ENCODE results near the gene IL12RB2. TPM values are rescaled to one million over a fixed set of nuclear protein-coding genes. Genes with fewer than 3 reads are reported as not detected.

Gene IL12RB2
- total RNA-seq, 1 donor from 2014 or later = not detected

DNA sequence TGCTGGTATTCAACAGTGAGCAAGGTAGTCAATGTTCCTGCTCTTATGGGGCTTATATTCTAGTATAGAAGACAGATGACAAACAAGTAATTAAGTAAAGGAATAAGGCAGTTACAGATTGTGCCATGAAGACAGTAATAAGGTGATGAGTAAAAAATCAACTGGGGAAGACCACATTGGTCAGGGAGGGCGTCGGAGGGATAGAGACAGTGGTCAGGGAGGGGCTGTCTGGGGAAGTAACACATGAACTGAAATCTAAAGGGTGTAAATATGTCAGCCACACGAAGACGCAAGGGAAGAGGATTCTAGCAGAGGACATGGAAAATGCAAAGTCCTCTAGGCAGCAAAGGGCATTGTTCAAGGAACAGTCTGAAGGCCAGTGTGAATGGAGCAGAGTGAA, 10.1 kb downstream of the IL12RB2 start:
- Mint-ChIP-seq H3K9me3 (ENCODE audit: low read depth) (no peaks in the 10 kb centered on the region), H3K4me3 (ENCODE audit: low read depth) (no peak overlapping the region), H3K36me3 (ENCODE audit: insufficient read depth) (no peaks in the 10 kb centered on the region), H3K4me1 (ENCODE audit: low read depth) (peaks cover 12% of the 10 kb centered on the region), H3K27me3 (peaks cover 7% of the 10 kb centered on the region), H3K27ac (no peak overlapping the region)
- TF ChIP-seq CTCF (IDR thresholded peaks at IDR 0.05; ENCODE audit: unreplicated experiment) = no peak
- DNase-seq (ENCODE audit: low spot score, unreplicated experiment) = no peak

- no peak overlapping the region for H3K4me3 Mint-ChIP-seq (ENCODE audit: low read depth)
- peaks cover 11% of the 10 kb centered on the region for H3K4me1 Mint-ChIP-seq (ENCODE audit: low read depth)
- DNase-seq (ENCODE audit: low spot score, unreplicated experiment) = no peak
- no peaks in the 10 kb centered on the region for H3K36me3 Mint-ChIP-seq (ENCODE audit: insufficient read depth)
- H3K9me3 Mint-ChIP-seq (ENCODE audit: low read depth) = no peaks in the 10 kb centered on the region
- TF ChIP-seq CTCF (IDR thresholded peaks at IDR 0.05; ENCODE audit: unreplicated experiment) = no peak
- H3K27me3 Mint-ChIP-seq = no peaks in the 10 kb centered on the region
- no peak overlapping the region for H3K27ac Mint-ChIP-seq
Measured at GRCh38 chr1:67322442-67322841, 14.8 kb downstream of the IL12RB2 start.

DNA sequence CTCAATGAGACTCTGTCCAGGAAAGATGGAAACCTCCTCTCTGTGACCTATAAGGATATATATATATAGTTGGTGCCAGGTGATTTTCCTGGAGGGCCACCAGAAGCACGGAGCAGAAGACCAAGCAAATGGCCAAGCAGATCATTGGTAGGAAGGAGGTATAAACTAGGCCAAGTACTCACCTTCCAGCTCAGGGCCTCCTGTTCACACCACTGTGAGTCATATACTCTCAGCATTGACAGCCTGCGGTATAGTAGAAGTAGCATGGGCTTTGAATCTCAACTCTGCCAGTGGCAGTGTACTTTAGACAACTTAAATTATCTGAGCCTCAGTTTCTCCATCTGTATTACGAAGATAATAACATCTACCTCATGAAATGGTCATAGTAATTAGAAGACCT, 15.4 kb downstream of the IL12RB2 start:
- no peak for DNase-seq (ENCODE audit: low spot score, unreplicated experiment)
- Mint-ChIP-seq H3K27me3 (no peaks in the 10 kb centered on the region), H3K27ac (no peak overlapping the region), H3K4me3 (ENCODE audit: low read depth) (no peak overlapping the region), H3K36me3 (ENCODE audit: insufficient read depth) (no peaks in the 10 kb centered on the region), H3K4me1 (ENCODE audit: low read depth) (peaks cover 11% of the 10 kb centered on the region), H3K9me3 (ENCODE audit: low read depth) (no peaks in the 10 kb centered on the region)
- no peak for TF ChIP-seq CTCF (IDR thresholded peaks at IDR 0.05; ENCODE audit: unreplicated experiment)

DNA sequence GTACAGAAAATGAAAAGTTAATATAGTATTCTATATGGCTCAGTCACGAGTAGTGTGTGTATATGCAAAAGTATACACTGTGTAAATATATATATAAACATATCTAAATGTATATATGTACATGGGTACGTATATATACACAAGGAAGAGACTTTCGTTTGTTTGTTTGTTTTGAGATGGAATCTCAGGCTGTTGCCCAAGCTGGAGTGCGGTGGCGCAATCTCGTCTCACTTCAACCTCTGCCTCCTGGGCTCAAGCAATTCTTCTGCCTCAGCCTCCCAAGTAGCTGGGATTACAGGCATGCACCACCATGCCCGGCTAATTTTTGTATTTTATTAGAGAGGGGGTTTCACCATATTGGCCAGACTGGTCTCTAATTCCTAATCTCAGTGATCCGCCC, 16.4 kb downstream of the IL12RB2 start:
- Mint-ChIP-seq H3K9me3 (ENCODE audit: low read depth) (no peaks in the 10 kb centered on the region), H3K4me3 (ENCODE audit: low read depth) (no peak overlapping the region), H3K36me3 (ENCODE audit: insufficient read depth) (no peaks in the 10 kb centered on the region), H3K27me3 (peaks cover 2% of the 10 kb centered on the region), H3K4me1 (ENCODE audit: low read depth) (peaks cover 11% of the 10 kb centered on the region), H3K27ac (no peak overlapping the region)
- TF ChIP-seq CTCF (IDR thresholded peaks at IDR 0.05; ENCODE audit: unreplicated experiment) = no peak
- DNase-seq (ENCODE audit: low spot score, unreplicated experiment) = no peak

DNA sequence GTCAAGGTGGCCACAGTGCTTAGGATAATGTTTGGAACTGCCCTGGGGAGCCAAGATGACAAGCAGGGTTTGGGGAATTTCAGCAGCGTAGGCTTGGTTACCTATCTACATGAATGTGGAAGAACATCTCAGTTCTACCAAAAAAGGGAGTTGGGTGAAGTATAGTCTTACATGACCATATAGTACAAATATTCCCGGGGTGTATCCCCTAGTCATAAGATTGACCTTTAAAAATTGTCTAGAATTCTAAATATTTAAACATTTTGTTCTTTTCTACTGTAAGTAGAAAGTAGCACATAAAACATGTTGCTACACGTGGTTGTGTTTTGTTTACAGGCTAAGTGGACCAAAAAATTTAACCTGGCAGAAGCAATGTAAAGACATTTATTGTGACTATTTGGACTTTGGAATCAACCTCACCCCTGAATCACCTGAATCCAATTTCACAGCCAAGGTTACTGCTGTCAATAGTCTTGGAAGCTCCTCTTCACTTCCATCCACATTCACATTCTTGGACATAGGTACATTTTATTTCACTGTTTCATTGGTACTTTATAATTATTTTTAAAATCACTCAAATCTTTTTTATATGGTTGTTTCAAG, 20.3 kb downstream of the IL12RB2 start:
- Mint-ChIP-seq H3K9me3 (ENCODE audit: low read depth) (no peaks in the 10 kb centered on the region), H3K4me1 (ENCODE audit: low read depth) (no peaks in the 10 kb centered on the region), H3K27ac (no peak overlapping the region), H3K27me3 (peaks cover 4% of the 10 kb centered on the region), H3K36me3 (ENCODE audit: insufficient read depth) (no peaks in the 10 kb centered on the region), H3K4me3 (ENCODE audit: low read depth) (no peak overlapping the region)
- no peak for TF ChIP-seq CTCF (IDR thresholded peaks at IDR 0.05; ENCODE audit: unreplicated experiment)
- DNase-seq (ENCODE audit: low spot score, unreplicated experiment) = no peak

Measured in progenitor cell of endocrine pancreas (in vitro differentiated cells).